Measurements from ENCODE around the gene STAC.

STAC gene

DNA sequence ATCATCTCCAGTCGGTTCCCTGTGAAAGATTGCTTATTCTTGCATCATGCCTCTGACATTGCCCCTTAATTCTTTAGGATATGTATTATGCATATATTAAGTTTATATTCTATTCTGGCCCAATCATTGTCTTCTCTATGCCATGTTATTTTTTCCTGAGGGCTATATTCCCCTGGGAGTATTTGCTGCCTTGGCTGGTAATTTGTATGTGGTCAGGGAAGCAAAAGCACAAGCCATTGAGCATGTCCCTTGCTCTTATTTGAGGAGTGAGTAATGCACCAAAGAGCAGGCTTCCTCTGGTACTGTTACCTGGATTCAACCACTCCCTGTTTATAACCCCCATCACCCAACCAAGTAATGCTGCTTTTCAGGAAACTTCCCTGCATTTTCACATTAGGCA lies 36.3 kb downstream of the STAC start:
- 32% methylated on average over 1 of the region's 1 CpG for WGBS
- H3K36me3 ChIP-seq (ENCODE audit: insufficient read depth, low read length), result no peaks in the 10 kb centered on the region; the same call in 1 of the 2 replicates
- H3K9ac ChIP-seq (ENCODE audit: low read depth, low read length), result no peak overlapping the region
- H3K27ac ChIP-seq (ENCODE audit: low read depth, low read length), result no peak overlapping the region
- H3K4me1 ChIP-seq (ENCODE audit: insufficient read depth, low read length), result 0 out of 2 replicates have a peak, but pooled peaks cover 4% of the 10 kb centered on the region
- no peaks in the 10 kb centered on the region for H3K27me3 ChIP-seq (ENCODE audit: insufficient read depth, low read length)
- H3K4me3 ChIP-seq (ENCODE audit: low read length), result no peak overlapping the region
- H3K9me3 ChIP-seq (ENCODE audit: insufficient read depth, low read depth, low read length), result peaks cover 10% of the 10 kb centered on the region; the same call in 1 of the 2 replicates

DNA sequence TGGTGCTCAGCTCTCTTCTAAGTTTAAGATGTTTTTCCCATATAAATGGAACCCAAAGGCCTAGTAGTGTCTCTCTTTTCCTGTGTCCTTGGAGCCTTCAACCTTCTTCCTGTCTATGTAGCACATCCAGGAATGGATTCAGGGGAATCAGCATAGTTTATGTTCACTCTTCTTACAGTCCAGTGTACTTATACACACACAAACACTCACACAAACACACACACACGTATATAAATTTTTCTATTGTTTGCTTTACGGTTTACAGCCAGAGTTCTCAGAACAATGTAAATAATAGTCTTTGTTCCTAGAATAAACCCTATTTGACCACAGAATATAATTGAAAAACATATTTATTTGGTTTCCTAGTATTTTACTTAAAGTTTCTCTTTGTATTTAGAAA lies 36.9 kb downstream of the STAC start:
- Histone ChIP-seq H3K4me3 (ENCODE audit: low read length) (no peak overlapping the region), H3K27ac (ENCODE audit: low read depth, low read length) (no peak overlapping the region), H3K36me3 (ENCODE audit: insufficient read depth, low read length) (no peaks in the 10 kb centered on the region), H3K9ac (ENCODE audit: low read depth, low read length) (no peak overlapping the region), H3K27me3 (ENCODE audit: insufficient read depth, low read length) (no peaks in the 10 kb centered on the region), H3K9me3 (ENCODE audit: insufficient read depth, low read depth, low read length) (peaks cover 10% of the 10 kb centered on the region; the same call in 1 of the 2 replicates), H3K4me1 (ENCODE audit: insufficient read depth, low read length) (0 out of 2 replicates have a peak, but pooled peaks cover 4% of the 10 kb centered on the region)
- WGBS, result 86% methylated on average over 2 of the region's 2 CpGs

DNA sequence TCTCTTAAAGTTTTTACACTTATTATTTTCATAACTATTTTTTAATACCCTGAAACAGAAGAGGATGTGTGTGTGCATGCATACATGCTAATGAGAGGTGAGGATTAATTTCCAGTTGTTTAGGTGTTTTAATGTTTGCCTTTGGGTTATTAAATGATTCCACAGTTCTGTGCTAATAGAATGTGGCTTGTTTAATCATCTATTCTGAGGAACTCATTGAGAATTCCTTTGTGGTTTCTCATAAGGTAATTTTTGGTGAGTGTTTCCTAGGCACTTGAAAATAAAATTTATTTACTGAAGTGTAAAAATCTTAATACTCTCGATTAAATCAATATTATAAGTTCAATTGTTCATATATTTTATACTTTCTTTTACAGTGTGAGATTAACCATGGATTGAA lies 38.0 kb downstream of the STAC start:
- Histone ChIP-seq H3K9me3 (ENCODE audit: insufficient read depth, low read depth, low read length) (peaks cover 10% of the 10 kb centered on the region; the same call in 1 of the 2 replicates), H3K27me3 (ENCODE audit: insufficient read depth, low read length) (no peaks in the 10 kb centered on the region), H3K27ac (ENCODE audit: low read depth, low read length) (no peak overlapping the region), H3K4me1 (ENCODE audit: insufficient read depth, low read length) (0 out of 2 replicates have a peak, but pooled peaks cover 4% of the 10 kb centered on the region), H3K9ac (ENCODE audit: low read depth, low read length) (no peak overlapping the region), H3K36me3 (ENCODE audit: insufficient read depth, low read length) (no peaks in the 10 kb centered on the region), H3K4me3 (ENCODE audit: low read length) (no peak overlapping the region)
- WGBS, result no CpG with 5 or more reads among the region's 1 CpG

DNA sequence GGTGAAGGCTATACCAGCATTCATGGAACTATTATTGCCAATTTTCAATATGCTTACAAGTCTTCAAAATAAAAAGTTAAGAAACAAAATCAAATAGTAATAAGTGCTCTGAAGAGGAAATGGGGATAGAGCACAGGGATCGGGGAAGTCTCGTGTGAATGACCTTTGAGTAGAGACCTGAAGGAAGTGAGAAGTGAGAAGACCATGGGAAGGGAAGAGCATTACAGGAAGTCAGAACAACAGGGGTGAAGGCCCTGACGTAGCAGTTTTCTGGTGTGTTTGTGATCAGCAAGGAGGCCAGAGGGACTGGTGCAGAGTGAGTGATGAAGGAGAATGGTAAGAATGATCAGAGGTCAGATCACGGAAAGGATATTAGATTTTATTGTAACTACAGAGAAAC lies 48.1 kb downstream of the STAC start:
- Histone ChIP-seq H3K36me3 (ENCODE audit: insufficient read depth, low read length) (no peaks in the 10 kb centered on the region), H3K9ac (ENCODE audit: low read depth, low read length) (no peak overlapping the region), H3K4me3 (ENCODE audit: low read length) (no peak overlapping the region), H3K27me3 (ENCODE audit: insufficient read depth, low read length) (no peaks in the 10 kb centered on the region), H3K9me3 (ENCODE audit: insufficient read depth, low read depth, low read length) (no peaks in the 10 kb centered on the region), H3K4me1 (ENCODE audit: insufficient read depth, low read length) (no peaks in the 10 kb centered on the region), H3K27ac (ENCODE audit: low read depth, low read length) (no peak overlapping the region)
- 93% methylated on average over 4 of the region's 4 CpGs for WGBS

DNA sequence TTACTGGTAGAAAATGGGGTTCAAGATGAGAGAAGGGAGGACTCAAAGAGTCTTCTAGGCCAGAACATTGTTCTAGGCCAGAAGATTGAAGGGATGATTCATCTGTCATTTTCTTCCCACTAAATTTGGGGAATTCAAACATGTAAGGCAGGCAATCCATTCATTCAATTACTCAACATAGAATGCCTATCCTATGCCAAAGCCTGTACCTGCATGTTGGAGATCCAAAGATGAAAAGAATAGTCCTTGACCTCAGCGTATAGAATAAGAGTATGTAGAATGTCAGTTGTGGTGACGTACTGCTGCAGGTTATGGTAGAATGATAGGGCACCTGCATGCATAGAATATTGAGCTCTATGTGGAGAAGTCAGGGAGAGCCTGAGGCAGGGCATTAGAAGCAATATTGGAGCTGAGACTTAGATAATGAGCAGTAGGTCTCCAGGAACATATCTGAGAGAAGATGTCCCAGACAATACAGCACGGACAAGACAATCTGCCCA lies 49.7 kb downstream of the STAC start:
- Histone ChIP-seq H3K4me1 (ENCODE audit: insufficient read depth, low read length) (no peaks in the 10 kb centered on the region), H3K36me3 (ENCODE audit: insufficient read depth, low read length) (no peaks in the 10 kb centered on the region), H3K27me3 (ENCODE audit: insufficient read depth, low read length) (no peaks in the 10 kb centered on the region), H3K4me3 (ENCODE audit: low read length) (no peak overlapping the region), H3K9me3 (ENCODE audit: insufficient read depth, low read depth, low read length) (no peaks in the 10 kb centered on the region), H3K9ac (ENCODE audit: low read depth, low read length) (no peak overlapping the region), H3K27ac (ENCODE audit: low read depth, low read length) (no peak overlapping the region)
- WGBS, result 94% methylated on average over 3 of the region's 3 CpGs

DNA sequence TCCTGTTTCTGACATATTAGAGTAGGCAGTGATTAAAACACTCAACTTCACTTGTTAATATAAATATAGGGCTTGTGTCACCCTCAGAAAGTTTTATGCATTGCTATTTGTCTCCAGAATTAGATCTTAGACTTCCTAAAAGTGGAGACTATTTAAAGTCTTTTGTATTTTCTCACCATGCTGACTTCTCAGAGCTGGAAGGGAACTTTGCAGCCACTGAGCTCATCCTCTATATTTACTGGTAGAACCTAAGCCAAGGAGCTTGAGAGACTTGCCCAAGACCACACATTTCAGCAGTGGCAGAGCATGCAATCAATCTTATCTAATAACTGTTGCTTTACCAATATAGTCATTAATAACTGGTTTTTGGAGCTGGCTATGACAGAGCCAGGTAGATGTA lies 53.2 kb downstream of the STAC start:
- Histone ChIP-seq H3K27me3 (ENCODE audit: insufficient read depth, low read length) (no peaks in the 10 kb centered on the region), H3K4me3 (ENCODE audit: low read length) (no peak overlapping the region), H3K27ac (ENCODE audit: low read depth, low read length) (no peak overlapping the region), H3K9me3 (ENCODE audit: insufficient read depth, low read depth, low read length) (no peaks in the 10 kb centered on the region), H3K9ac (ENCODE audit: low read depth, low read length) (no peak overlapping the region), H3K4me1 (ENCODE audit: insufficient read depth, low read length) (no peaks in the 10 kb centered on the region), H3K36me3 (ENCODE audit: insufficient read depth, low read length) (no peaks in the 10 kb centered on the region)

DNA sequence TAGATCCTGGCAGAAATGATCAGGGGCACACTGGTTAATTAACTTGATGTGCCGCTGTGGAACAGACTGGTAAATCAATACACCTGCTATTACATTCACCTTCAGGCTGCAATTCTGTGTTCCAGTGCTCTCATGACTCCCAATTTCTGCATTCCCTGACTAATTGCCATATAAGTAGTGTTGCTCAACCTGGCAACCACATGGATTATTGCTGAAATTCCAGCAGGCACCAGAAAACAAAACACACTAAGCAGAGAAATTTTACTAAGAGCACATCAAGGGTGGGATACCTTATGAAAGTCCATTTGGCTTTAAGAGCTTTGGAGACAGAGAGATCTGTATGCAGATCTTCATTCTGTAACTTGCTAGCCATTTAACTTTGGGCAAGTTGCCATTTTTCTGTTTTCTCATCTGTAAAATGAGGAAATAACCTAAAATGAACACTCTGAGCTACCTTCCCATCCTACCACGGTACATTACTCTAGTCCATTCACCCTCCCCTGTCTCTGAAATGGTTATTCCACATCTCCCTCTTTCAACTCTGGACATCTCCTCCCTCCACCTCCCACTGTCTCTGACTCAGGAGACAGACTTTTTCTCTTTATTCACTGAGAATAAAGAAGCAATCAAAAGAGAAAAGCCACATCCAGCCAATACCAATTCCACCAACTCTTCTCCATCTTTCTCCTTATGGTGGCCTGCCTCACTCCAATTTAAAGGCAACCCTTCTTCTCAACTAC lies 54.6 kb downstream of the STAC start:
- Histone ChIP-seq H3K36me3 (ENCODE audit: insufficient read depth, low read length) (no peaks in the 10 kb centered on the region), H3K4me3 (ENCODE audit: low read length) (no peak overlapping the region), H3K27ac (ENCODE audit: low read depth, low read length) (no peak overlapping the region), H3K9me3 (ENCODE audit: insufficient read depth, low read depth, low read length) (no peaks in the 10 kb centered on the region), H3K27me3 (ENCODE audit: insufficient read depth, low read length) (no peaks in the 10 kb centered on the region), H3K9ac (ENCODE audit: low read depth, low read length) (no peak overlapping the region), H3K4me1 (ENCODE audit: insufficient read depth, low read length) (no peaks in the 10 kb centered on the region)
- WGBS, result 93% methylated on average over 2 of the region's 2 CpGs

DNA sequence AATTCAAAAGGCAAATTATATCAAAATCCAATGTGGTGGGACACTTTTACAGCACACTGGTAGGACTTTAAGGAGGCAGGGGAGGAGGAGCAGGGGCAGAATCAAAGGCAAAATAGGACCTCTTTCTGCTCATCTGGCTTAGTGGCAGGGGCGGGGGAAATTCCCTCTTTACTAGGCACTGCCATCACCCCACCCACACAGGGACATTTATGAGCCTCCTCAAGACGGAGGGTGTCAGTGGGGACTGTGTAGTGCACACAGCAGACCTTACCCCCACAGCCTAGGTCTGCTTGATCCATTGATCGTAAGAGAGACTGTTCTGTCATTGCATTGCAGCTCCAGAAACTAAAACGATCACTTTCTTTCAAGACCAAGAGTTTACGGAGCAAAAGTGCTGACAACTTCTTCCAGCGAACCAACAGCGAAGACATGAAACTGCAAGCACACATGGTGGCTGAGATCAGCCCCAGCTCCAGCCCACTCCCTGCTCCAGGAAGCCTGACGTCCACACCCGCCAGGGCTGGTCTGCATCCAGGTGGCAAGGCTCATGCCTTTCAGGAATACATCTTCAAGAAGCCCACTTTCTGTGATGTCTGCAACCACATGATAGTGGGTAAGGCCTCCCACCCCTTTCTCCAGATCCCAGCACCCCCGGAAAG lies 62.9 kb downstream of the STAC start:
- Histone ChIP-seq H3K27ac (ENCODE audit: low read depth, low read length) (no peak overlapping the region), H3K9me3 (ENCODE audit: insufficient read depth, low read depth, low read length) (no peaks in the 10 kb centered on the region), H3K27me3 (ENCODE audit: insufficient read depth, low read length) (no peaks in the 10 kb centered on the region), H3K4me1 (ENCODE audit: insufficient read depth, low read length) (no peaks in the 10 kb centered on the region), H3K36me3 (ENCODE audit: insufficient read depth, low read length) (no peaks in the 10 kb centered on the region), H3K4me3 (ENCODE audit: low read length) (no peak overlapping the region), H3K9ac (ENCODE audit: low read depth, low read length) (no peak overlapping the region)
- 94% methylated on average over 9 of the region's 10 CpGs for WGBS

DNA sequence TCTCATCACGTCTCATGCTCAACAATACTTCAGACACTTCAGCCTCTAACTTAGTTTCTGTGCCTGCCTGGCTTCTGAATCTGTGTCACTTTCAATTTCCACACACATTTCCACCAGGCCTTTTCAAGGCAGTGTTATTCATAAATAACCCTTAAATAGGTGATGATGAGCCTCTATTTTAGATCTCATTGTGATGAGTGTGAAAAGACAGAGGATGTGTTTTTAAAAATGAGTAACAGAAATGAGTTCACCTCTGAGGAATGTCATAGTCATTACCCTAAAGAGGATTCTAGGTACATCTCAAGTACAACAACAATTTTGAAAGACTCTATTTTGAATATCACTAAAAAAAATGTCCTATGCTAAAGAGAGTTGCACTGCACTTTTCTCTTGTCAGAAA lies 64.6 kb downstream of the STAC start:
- no peak overlapping the region for H3K9ac ChIP-seq (ENCODE audit: low read depth, low read length)
- no peak overlapping the region for H3K27ac ChIP-seq (ENCODE audit: low read depth, low read length)
- H3K9me3 ChIP-seq (ENCODE audit: insufficient read depth, low read depth, low read length), result no peaks in the 10 kb centered on the region
- WGBS, result 74% methylated on average over 1 of the region's 1 CpG
- H3K27me3 ChIP-seq (ENCODE audit: insufficient read depth, low read length), result no peaks in the 10 kb centered on the region
- H3K4me1 ChIP-seq (ENCODE audit: insufficient read depth, low read length), result no peaks in the 10 kb centered on the region
- H3K4me3 ChIP-seq (ENCODE audit: low read length), result no peak overlapping the region
- H3K36me3 ChIP-seq (ENCODE audit: insufficient read depth, low read length), result no peaks in the 10 kb centered on the region

DNA sequence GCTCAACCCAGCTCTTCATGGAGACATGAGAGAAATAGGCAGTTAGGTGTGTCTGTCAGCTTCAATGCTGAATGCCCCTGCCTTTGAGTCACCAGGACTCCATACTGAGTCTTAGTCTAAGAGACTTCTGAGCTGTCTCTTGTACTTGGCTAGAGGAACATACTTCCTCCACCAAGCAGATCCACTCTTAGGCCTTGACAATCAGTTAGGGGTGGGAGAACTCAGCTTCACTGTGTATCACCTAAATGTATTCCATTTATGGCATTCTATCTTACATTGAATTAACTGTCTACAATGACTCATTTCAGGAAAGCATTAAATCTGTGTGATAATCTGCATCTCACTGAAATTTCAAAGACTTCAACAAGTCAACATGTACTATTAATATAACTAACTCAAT lies 66.0 kb downstream of the STAC start:
- no peak overlapping the region for H3K9ac ChIP-seq (ENCODE audit: low read depth, low read length)

DNA sequence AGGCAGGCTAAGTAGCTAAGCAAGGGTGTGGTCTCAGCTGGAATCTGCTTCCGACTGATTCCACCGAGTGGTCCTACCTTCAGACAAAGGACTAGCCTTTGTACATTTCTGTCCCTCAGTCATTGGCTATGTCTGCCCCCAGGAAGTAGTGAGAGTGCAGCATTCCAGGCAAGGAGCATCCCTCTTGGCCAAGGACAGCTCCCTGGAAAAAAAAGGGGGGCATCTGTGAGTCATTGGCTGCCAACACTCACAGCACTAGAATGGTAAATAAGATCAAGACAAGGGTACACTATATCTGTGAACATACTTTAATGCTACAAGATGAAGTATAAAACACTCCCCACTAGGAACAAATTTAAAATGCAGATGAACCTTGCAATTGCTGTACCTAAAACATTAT lies 66.8 kb downstream of the STAC start:
- Histone ChIP-seq H3K9ac (ENCODE audit: low read depth, low read length) (no peak overlapping the region), H3K36me3 (ENCODE audit: insufficient read depth, low read length) (no peaks in the 10 kb centered on the region), H3K4me3 (ENCODE audit: low read length) (no peak overlapping the region), H3K4me1 (ENCODE audit: insufficient read depth, low read length) (no peaks in the 10 kb centered on the region), H3K27ac (ENCODE audit: low read depth, low read length) (no peak overlapping the region), H3K9me3 (ENCODE audit: insufficient read depth, low read depth, low read length) (no peaks in the 10 kb centered on the region), H3K27me3 (ENCODE audit: insufficient read depth, low read length) (no peaks in the 10 kb centered on the region)
- 93% methylated on average over 2 of the region's 2 CpGs for WGBS

More for the DNA sequence above, 66.0 kb downstream of the STAC start:
- H3K9me3 ChIP-seq (ENCODE audit: insufficient read depth, low read depth, low read length), result no peaks in the 10 kb centered on the region
- H3K4me1 ChIP-seq (ENCODE audit: insufficient read depth, low read length), result no peaks in the 10 kb centered on the region
- no peak overlapping the region for H3K27ac ChIP-seq (ENCODE audit: low read depth, low read length)
- no peaks in the 10 kb centered on the region for H3K36me3 ChIP-seq (ENCODE audit: insufficient read depth, low read length)
- no peaks in the 10 kb centered on the region for H3K27me3 ChIP-seq (ENCODE audit: insufficient read depth, low read length)
- H3K4me3 ChIP-seq (ENCODE audit: low read length), result no peak overlapping the region

Data from HUES64 (cell line).